Bone marrow (tissue), 2 donors: ENCODE measurements around the gene POMGNT2.
"Not testable (repeated sequence)": the region's sequence is repeated elsewhere in the genome, so short reads cannot be mapped to it uniquely, and the experiment has no call there.

Experiments
- DNase-seq, 2 donors: peaks; one replicate each; lab custom pipeline; 2025; lab: John Stamatoyannopoulos, UW

POMGNT2 gene

GRCh38 chr3:43075904-43076661 lies 29.8 kb downstream of the POMGNT2 start:
- no peak for DNase-seq

- DNase-seq, result no peak
Observed at GRCh38 chr3:43074901-43075689, 30.8 kb downstream of the POMGNT2 start.

- DNase-seq, result no peak
Observed at GRCh38 chr3:43074482-43074881, 31.4 kb downstream of the POMGNT2 start.

GRCh38 chr3:43073836-43074220 lies 32.1 kb downstream of the POMGNT2 start:
- no peak for DNase-seq

- DNase-seq, result no peak
Observed at GRCh38 chr3:43073116-43073835, 32.6 kb downstream of the POMGNT2 start.

- no peak for DNase-seq
Observed at GRCh38 chr3:43072361-43072760, 33.5 kb downstream of the POMGNT2 start.

GRCh38 chr3:43071313-43071893 lies 34.5 kb downstream of the POMGNT2 start:
- DNase-seq, result no peak

GRCh38 chr3:43070670-43071069 lies 35.2 kb downstream of the POMGNT2 start:
- not testable (repeated sequence) for DNase-seq

- DNase-seq, result no peak
Observed at GRCh38 chr3:43063114-43063513, 42.8 kb downstream of the POMGNT2 start.

- no peak for DNase-seq
Observed at GRCh38 chr3:43062564-43063040, 43.3 kb downstream of the POMGNT2 start.

GRCh38 chr3:43062040-43062563 lies 43.8 kb downstream of the POMGNT2 start:
- no peak for DNase-seq

- DNase-seq, result no peak
Observed at GRCh38 chr3:43061101-43061895, 44.6 kb downstream of the POMGNT2 start.

GRCh38 chr3:43059456-43059855 lies 46.4 kb downstream of the POMGNT2 start:
- DNase-seq, result no peak

GRCh38 chr3:43055806-43056770 lies 49.8 kb downstream of the POMGNT2 start:
- no peak for DNase-seq

GRCh38 chr3:43055393-43055792 lies 50.5 kb downstream of the POMGNT2 start:
- no peak for DNase-seq

- no peak for DNase-seq
Observed at GRCh38 chr3:43054754-43055153, 51.1 kb downstream of the POMGNT2 start.

GRCh38 chr3:43053291-43053690 lies 52.6 kb downstream of the POMGNT2 start:
- no peak for DNase-seq

GRCh38 chr3:43048470-43048869 lies 57.4 kb downstream of the POMGNT2 start:
- no peak for DNase-seq

GRCh38 chr3:43046583-43046982 lies 59.3 kb downstream of the POMGNT2 start:
- no peak for DNase-seq

GRCh38 chr3:43045079-43045478 lies 60.8 kb downstream of the POMGNT2 start:
- DNase-seq, result not testable (repeated sequence)
